Medulla oblongata (tissue), 1 donor: Measurements from ENCODE around the gene RGS6.

Experiments
- DNase-seq: peaks from one replicate; pipeline ENCODE4 v3.0.0-alpha.2; 2015; ENCODE audit errors: extremely low spot score

Gene RGS6

GRCh38 chr14:72314808-72315435, 382.7 kb downstream of the RGS6 start:
- DNase-seq = no peak

GRCh38 chr14:72315714-72316113, 383.5 kb downstream of the RGS6 start:
- no peak for DNase-seq

- no peak for DNase-seq
These were observed 386.4 kb downstream of the RGS6 start for GRCh38 chr14:72318648-72319047.

GRCh38 chr14:72332046-72332445, 399.8 kb downstream of the RGS6 start:
- no peak for DNase-seq

- no peak for DNase-seq
These were observed 400.6 kb downstream of the RGS6 start for GRCh38 chr14:72332871-72333270.

- DNase-seq = no peak
These were observed 401.1 kb downstream of the RGS6 start for GRCh38 chr14:72333357-72333756.

GRCh38 chr14:72336311-72336980, 404.2 kb downstream of the RGS6 start:
- DNase-seq = no peak

- DNase-seq = no peak
These were observed 409.0 kb downstream of the RGS6 start for GRCh38 chr14:72341237-72341636.

GRCh38 chr14:72341686-72342085, 409.5 kb downstream of the RGS6 start:
- DNase-seq = no peak

GRCh38 chr14:72347118-72347517, 414.9 kb downstream of the RGS6 start:
- no peak for DNase-seq

GRCh38 chr14:72350215-72350614, 418.0 kb downstream of the RGS6 start:
- no peak for DNase-seq

GRCh38 chr14:72352012-72352411, 419.8 kb downstream of the RGS6 start:
- DNase-seq = no peak

GRCh38 chr14:72366619-72367018, 434.4 kb downstream of the RGS6 start:
- no peak for DNase-seq

GRCh38 chr14:72369106-72369505, 436.9 kb downstream of the RGS6 start:
- DNase-seq = no peak

GRCh38 chr14:72377016-72377415, 444.8 kb downstream of the RGS6 start:
- no peak for DNase-seq

GRCh38 chr14:72380456-72380855, 448.2 kb downstream of the RGS6 start:
- DNase-seq = no peak

- DNase-seq = no peak
These were observed 451.6 kb downstream of the RGS6 start for GRCh38 chr14:72383865-72384264.

- DNase-seq = no peak
These were observed 455.5 kb downstream of the RGS6 start for GRCh38 chr14:72387726-72388125.

GRCh38 chr14:72389200-72389599, 457.0 kb downstream of the RGS6 start:
- DNase-seq = no peak

- no peak for DNase-seq
These were observed 468.9 kb downstream of the RGS6 start for GRCh38 chr14:72401101-72401625.

- no peak for DNase-seq
These were observed 469.6 kb downstream of the RGS6 start for GRCh38 chr14:72401632-72402376.

GRCh38 chr14:72402377-72402772, 470.1 kb downstream of the RGS6 start:
- DNase-seq = no peak
